Body of pancreas (tissue), 4 donors: ENCODE measurements around the gene PUM2.

ENCODE experiments used
- CTCF ChIP-seq, 7 experiments: fragments of 450-650 bp in 4 of 7; fragments of 200-600 bp in 3 of 7; sonication (generic) in 3 of 7; IDR thresholded peaks; one replicate each; pipeline ENCODE4 v1.5.1; 2016 to 2019; ENCODE audit warnings: antibody characterized with exemption in 7 of 7
- POLR2A ChIP-seq, 3 donors: fragments of 450-650 bp; IDR thresholded peaks; one replicate each; pipeline ENCODE4 v1.6.1; 2016; ENCODE audit warnings: antibody characterized with exemption in 3 of 3, mild to moderate bottlenecking in 2 of 3

DNA sequence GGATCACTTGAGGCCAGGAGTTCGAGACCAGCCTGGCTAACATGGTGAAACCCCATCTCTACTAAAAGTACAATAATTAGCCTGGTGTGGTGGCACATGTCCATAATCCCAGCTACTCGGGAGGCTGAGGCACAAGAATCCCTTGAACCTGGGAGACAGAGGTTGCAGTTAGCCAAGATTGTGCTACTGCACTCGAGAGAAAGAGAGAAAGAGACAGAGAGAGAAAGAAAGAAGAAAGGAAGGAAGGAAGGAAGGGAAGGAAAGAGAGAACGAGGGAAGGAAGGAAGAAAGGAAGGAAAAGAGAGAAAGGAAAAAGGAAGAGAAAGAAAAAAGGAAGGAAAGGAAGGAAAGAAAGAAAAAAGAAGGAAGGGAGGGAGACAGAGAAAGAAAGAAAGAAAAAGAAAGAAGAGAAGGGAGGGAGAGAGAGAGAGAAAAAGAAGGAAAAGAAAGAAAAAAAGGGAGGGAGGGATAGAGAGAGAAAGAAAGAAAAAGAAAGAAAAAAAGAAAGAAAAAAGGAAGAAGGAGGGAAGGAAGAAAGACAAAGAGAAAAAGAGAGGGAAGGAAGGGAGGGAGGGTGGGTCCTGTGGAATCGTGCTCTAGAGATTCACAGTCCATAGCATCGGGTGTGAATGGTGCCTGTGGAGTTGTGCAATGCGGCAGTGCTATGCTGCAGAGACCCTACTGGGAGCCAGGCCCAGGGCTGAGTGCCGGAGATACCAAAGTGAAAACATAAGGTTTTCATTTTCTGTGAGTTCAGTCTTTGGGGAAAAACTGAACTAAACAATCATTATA lies 121.1 kb downstream of the PUM2 start:
- TF ChIP-seq CTCF (IDR thresholded peaks at IDR 0.05) (no peak), POLR2A (IDR thresholded peaks at IDR 0.05) (no peak)
